GM21737 (cell line): ENCODE measurements around the gene AFM.

Experiments
- ATAC-seq: cut with Tn5 transposase; IDR thresholded peaks from one replicate; pipeline ENCODE4 v1.9.1; 2021; ENCODE audit warnings: mild to moderate bottlenecking, moderate library complexity; ENCODE audit not compliant: unreplicated experiment

The AFM gene

GRCh38 chr4:73481358-73481757 lies at the start of gene AFM:
AFM (plus strand) TSS chr4:73481745; CDS start chr4:73481776, 31 bp downstream.
- no peak for ATAC-seq

- no peak for ATAC-seq
Observed at GRCh38 chr4:73431813-73432168, 49.8 kb upstream of the AFM start.

GRCh38 chr4:73432169-73433000 lies 49.2 kb upstream of the AFM start:
- ATAC-seq, result no peak

- no peak for ATAC-seq
Observed at GRCh38 chr4:73433140-73433539, 48.4 kb upstream of the AFM start.

- peak; percentile 62 for ATAC-seq
Observed at GRCh38 chr4:73434311-73434710, 47.2 kb upstream of the AFM start.

GRCh38 chr4:73435984-73436383 lies 45.6 kb upstream of the AFM start, which contains the start of gene AFP:
AFP (plus strand) TSS chr4:73436221; CDS start chr4:73436263, 42 bp downstream.
- no peak for ATAC-seq

GRCh38 chr4:73436674-73437557 lies 44.6 kb upstream of the AFM start:
- no peak for ATAC-seq

GRCh38 chr4:73437558-73437956 lies 44.0 kb upstream of the AFM start:
- ATAC-seq, result no peak

- no peak for ATAC-seq
Observed at GRCh38 chr4:73438048-73438447, 43.5 kb upstream of the AFM start.

- no peak for ATAC-seq
Observed at GRCh38 chr4:73438582-73439215, 42.8 kb upstream of the AFM start.

GRCh38 chr4:73439445-73439844 lies 42.1 kb upstream of the AFM start:
- no peak for ATAC-seq

GRCh38 chr4:73439991-73440390 lies 41.6 kb upstream of the AFM start:
- no peak for ATAC-seq

- ATAC-seq, result no peak
Observed at GRCh38 chr4:73440653-73441052, 40.9 kb upstream of the AFM start.

- ATAC-seq, result no peak
Observed at GRCh38 chr4:73442275-73442674, 39.3 kb upstream of the AFM start.

GRCh38 chr4:73443224-73443623 lies 38.3 kb upstream of the AFM start:
- ATAC-seq, result no peak

- no peak for ATAC-seq
Observed at GRCh38 chr4:73445383-73446335, 35.9 kb upstream of the AFM start.

- ATAC-seq, result peak; percentile 94
Observed at GRCh38 chr4:73446336-73446938, 35.1 kb upstream of the AFM start.

- no peak for ATAC-seq
Observed at GRCh38 chr4:73447671-73448070, 33.9 kb upstream of the AFM start.

GRCh38 chr4:73448448-73449203 lies 32.9 kb upstream of the AFM start:
- ATAC-seq, result no peak
